Body of pancreas (tissue), 4 donors: Measurements from ENCODE around the gene GARIN5B.

Experiments used
- POLR2A ChIP-seq, 3 donors: fragments of 450-650 bp; IDR thresholded peaks; one replicate each; pipeline ENCODE4 v1.6.1; 2016; ENCODE audit warnings: antibody characterized with exemption in 3 of 3, mild to moderate bottlenecking in 2 of 3
- TF ChIP-seq, protein P1 (sequence below), 7 experiments: fragments of 450-650 bp in 4 of 7; fragments of 200-600 bp in 3 of 7; sonication (generic) in 3 of 7; IDR thresholded peaks; one replicate each; pipeline ENCODE4 v1.5.1; 2016 to 2019; ENCODE audit warnings: antibody characterized with exemption in 7 of 7

DNA sequence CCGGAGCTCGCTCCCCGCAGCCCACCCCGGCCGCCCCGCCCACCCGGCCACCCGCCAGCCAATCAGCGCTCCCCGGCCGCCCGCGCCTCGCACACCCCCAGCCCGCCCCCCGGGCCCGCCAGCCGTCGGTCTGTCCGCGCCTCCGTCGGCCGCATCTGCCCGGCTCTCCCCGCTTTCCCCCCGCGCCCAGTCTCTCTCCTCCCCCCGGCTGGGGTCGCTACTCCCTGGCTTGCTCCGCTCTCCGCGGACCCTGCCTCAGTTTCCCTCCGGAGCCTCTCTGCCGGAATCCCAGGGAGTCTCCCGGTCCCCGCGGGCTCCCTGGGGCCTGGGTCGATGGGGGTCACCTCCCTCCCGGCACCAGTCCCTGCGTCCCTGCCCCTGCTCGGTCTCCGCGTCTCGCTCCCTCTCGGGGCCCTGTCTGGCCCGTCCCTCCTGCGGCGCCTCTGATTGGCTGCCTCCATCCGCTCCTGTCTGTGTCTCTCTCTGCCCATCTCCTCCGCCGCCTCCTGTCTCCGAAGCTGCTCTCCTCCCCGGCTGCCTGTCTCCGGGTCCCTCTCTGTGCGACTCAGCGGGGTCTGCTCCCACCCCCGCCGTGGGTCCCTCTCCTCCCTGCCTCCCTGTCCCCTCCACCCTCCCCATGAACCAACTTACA is 6.7 kb upstream of the GARIN5B start:
- TF ChIP-seq, protein P1, sequence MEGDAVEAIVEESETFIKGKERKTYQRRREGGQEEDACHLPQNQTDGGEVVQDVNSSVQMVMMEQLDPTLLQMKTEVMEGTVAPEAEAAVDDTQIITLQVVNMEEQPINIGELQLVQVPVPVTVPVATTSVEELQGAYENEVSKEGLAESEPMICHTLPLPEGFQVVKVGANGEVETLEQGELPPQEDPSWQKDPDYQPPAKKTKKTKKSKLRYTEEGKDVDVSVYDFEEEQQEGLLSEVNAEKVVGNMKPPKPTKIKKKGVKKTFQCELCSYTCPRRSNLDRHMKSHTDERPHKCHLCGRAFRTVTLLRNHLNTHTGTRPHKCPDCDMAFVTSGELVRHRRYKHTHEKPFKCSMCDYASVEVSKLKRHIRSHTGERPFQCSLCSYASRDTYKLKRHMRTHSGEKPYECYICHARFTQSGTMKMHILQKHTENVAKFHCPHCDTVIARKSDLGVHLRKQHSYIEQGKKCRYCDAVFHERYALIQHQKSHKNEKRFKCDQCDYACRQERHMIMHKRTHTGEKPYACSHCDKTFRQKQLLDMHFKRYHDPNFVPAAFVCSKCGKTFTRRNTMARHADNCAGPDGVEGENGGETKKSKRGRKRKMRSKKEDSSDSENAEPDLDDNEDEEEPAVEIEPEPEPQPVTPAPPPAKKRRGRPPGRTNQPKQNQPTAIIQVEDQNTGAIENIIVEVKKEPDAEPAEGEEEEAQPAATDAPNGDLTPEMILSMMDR (IDR thresholded peaks at IDR 0.05), result no peak
- no peak for TF ChIP-seq POLR2A (IDR thresholded peaks at IDR 0.05)
